Neural cell (in vitro differentiated cells): ENCODE measurements around the gene RFNG. TPM values are rescaled to one million over a fixed set of nuclear protein-coding genes. Genes with fewer than 3 reads are reported as not detected.
A peak's percentile ranks its signal among the peaks of the same experiment; 100 is the strongest.

Experiments
- H2AFZ ChIP-seq: fragments of 200-600, 300-800 bp; sonication (generic), shearing (Covaris generic); 2 replicates; pipeline ENCODE4 v1.6.0; 2014; ENCODE audit warnings: low read depth, mild to moderate bottlenecking, antibody characterized with exemption, low read length, moderate library complexity
- H3F3A ChIP-seq: fragments of 200-600 bp; shearing (Covaris generic); 2 replicates; pipeline ENCODE4 v1.6.1; 2016; ENCODE audit warnings: mild to moderate bottlenecking, moderate library complexity, mixed read lengths, antibody characterized with exemption, low read length; ENCODE audit not compliant: insufficient read depth, poor library complexity, severe bottlenecking
- H3K27ac ChIP-seq: fragments of 200-600, 300-800 bp; sonication (generic), shearing (Covaris generic); 2 replicates; pipeline ENCODE4 v1.5.1; 2014; ENCODE audit warnings: mild to moderate bottlenecking, low read length, moderate library complexity
- H3K27me3 ChIP-seq: fragments of 300-800, 200-600 bp; sonication (generic), shearing (Covaris generic); 2 replicates; pipeline ENCODE4 v1.6.0; 2014; ENCODE audit warnings: mild to moderate bottlenecking, low read depth, low read length, moderate library complexity; ENCODE audit not compliant: insufficient read depth
- H3K36me3 ChIP-seq: fragments of 300-800, 200-600 bp; sonication (generic), shearing (Covaris generic); 2 replicates; pipeline ENCODE4 v1.5.1; 2014; ENCODE audit warnings: mild to moderate bottlenecking, antibody characterized with exemption, low read length, moderate library complexity; ENCODE audit not compliant: insufficient read depth
- H3K4me2 ChIP-seq: fragments of 300-800, 200-600 bp; sonication (generic), shearing (Covaris generic); 2 replicates; pipeline ENCODE4 v1.6.0; 2014; ENCODE audit warnings: mild to moderate bottlenecking, low read length
- H3K4me3 ChIP-seq: fragments of 300-800, 200-600 bp; sonication (generic), shearing (Covaris generic); 2 replicates; pipeline ENCODE4 v1.5.1; 2014; ENCODE audit warnings: mild to moderate bottlenecking, low read length, moderate library complexity
- H3K79me2 ChIP-seq: fragments of 200-600 bp; shearing (Covaris generic); replicated peaks from 2 replicates; pipeline ENCODE4 v1.6.0; 2014; ENCODE audit warnings: mild to moderate bottlenecking, low read length, moderate library complexity; ENCODE audit not compliant: insufficient read depth
- H3K9ac ChIP-seq: fragments of 300-800, 200-600 bp; sonication (generic), shearing (Covaris generic); 2 replicates; pipeline ENCODE4 v1.6.1; 2016; ENCODE audit warnings: mild to moderate bottlenecking, low read length, mixed read lengths
- H3K9me2 ChIP-seq: fragments of 200-600 bp; shearing (Covaris generic); 2 replicates; pipeline ENCODE4 v1.6.1; 2016; ENCODE audit warnings: mild to moderate bottlenecking, low read length, mixed read lengths; ENCODE audit not compliant: insufficient read depth
- H3K9me3 ChIP-seq: fragments of 200-600, 300-800 bp; sonication (generic), shearing (Covaris generic); 2 replicates; pipeline ENCODE4 v1.6.1; 2016; ENCODE audit warnings: mild to moderate bottlenecking, mixed run types, low read length, moderate library complexity, mixed read lengths
- H4K20me1 ChIP-seq: fragments of 200-600 bp; shearing (Covaris generic); 2 replicates; pipeline ENCODE4 v1.6.1; 2016; ENCODE audit warnings: mild to moderate bottlenecking, mixed run types; ENCODE audit not compliant: insufficient read depth
- CTCF ChIP-seq: fragments of 450-650 bp; IDR thresholded peaks from 2 replicates; pipeline ENCODE4 v1.5.1; 2014; ENCODE audit warnings: antibody characterized with exemption, mild to moderate bottlenecking, moderate library complexity; ENCODE audit not compliant: poor library complexity, severe bottlenecking
- EP300 ChIP-seq: fragments of 450-650 bp; conservative IDR thresholded peaks from 2 replicates; pipeline ENCODE4 v1.6.1; 2014; ENCODE audit warnings: antibody characterized with exemption, mild to moderate bottlenecking, moderate library complexity; ENCODE audit not compliant: poor library complexity, severe bottlenecking
- EZH2 ChIP-seq: fragments of 200-600, 300-800 bp; shearing (Covaris generic), sonication (generic); IDR thresholded peaks from 2 replicates; pipeline ENCODE4 v1.6.1; 2014; ENCODE audit warnings: antibody characterized with exemption, low read length, borderline replicate concordance, mild to moderate bottlenecking; ENCODE audit not compliant: insufficient read depth, poor library complexity, severe bottlenecking
- MXI1 ChIP-seq: fragments of 450-650 bp; conservative IDR thresholded peaks from 2 replicates; pipeline ENCODE4 v1.6.1; 2014; ENCODE audit warnings: antibody characterized with exemption, mild to moderate bottlenecking; ENCODE audit not compliant: poor library complexity, severe bottlenecking
- POLR2AphosphoS5 ChIP-seq: IDR thresholded peaks from 2 replicates; pipeline ENCODE4 v1.6.1; 2012
- RAD21 ChIP-seq: fragments of 450-650 bp; conservative IDR thresholded peaks from 2 replicates; pipeline ENCODE4 v1.6.1; 2014; ENCODE audit warnings: antibody characterized with exemption, mild to moderate bottlenecking, moderate library complexity
- SMC3 ChIP-seq: fragments of 450-650 bp; conservative IDR thresholded peaks from 2 replicates; pipeline ENCODE4 v1.6.1; 2014; ENCODE audit warnings: antibody characterized with exemption, mild to moderate bottlenecking, moderate library complexity; ENCODE audit not compliant: poor library complexity
- TAF1 ChIP-seq: IDR thresholded peaks from 2 replicates; pipeline ENCODE4 v1.6.1; 2012; ENCODE audit warnings: low read depth
- polyA plus RNA-seq: library from polyadenylated mRNA; depleted of rRNA; stranded (reverse); fragments of >200 nt; gene quantifications from 2 replicates; pipeline ENCODE4 v1.2.3, GENCODE V29; 2014
- TF ChIP-seq, protein P1 (sequence below): IDR thresholded peaks from 2 replicates; pipeline ENCODE4 v1.6.1; 2012; ENCODE audit warnings: borderline replicate concordance

Gene RFNG
- polyA plus RNA-seq, 1 donor from 2014 or later, result 176 TPM

GRCh38 chr17:82029990-82030469 is 21.6 kb downstream of the RFNG start:
- Histone ChIP-seq H3K79me2 (no peaks in the 10 kb centered on the region), H3F3A (no peaks in the 10 kb centered on the region), H3K9me3 (no peaks in the 10 kb centered on the region), H3K4me3 (peak overlapping the region; percentile 68), H3K27ac (no peak overlapping the region), H4K20me1 (no peaks in the 10 kb centered on the region), H3K9ac (peak overlapping the region; percentile 60), H3K4me2 (no peak overlapping the region), H3K9me2 (no peaks in the 10 kb centered on the region), H3K36me3 (no peaks in the 10 kb centered on the region), H3K27me3 (no peaks in the 10 kb centered on the region), H2AFZ (no peak overlapping the region)
- TF ChIP-seq EP300 (no peak), SMC3 (no peak), POLR2AphosphoS5 (no peak), CTCF (no peak), EZH2 (no peak), MXI1 (no peak), RAD21 (no peak), TAF1 (no peak)
- TF ChIP-seq, protein P1, sequence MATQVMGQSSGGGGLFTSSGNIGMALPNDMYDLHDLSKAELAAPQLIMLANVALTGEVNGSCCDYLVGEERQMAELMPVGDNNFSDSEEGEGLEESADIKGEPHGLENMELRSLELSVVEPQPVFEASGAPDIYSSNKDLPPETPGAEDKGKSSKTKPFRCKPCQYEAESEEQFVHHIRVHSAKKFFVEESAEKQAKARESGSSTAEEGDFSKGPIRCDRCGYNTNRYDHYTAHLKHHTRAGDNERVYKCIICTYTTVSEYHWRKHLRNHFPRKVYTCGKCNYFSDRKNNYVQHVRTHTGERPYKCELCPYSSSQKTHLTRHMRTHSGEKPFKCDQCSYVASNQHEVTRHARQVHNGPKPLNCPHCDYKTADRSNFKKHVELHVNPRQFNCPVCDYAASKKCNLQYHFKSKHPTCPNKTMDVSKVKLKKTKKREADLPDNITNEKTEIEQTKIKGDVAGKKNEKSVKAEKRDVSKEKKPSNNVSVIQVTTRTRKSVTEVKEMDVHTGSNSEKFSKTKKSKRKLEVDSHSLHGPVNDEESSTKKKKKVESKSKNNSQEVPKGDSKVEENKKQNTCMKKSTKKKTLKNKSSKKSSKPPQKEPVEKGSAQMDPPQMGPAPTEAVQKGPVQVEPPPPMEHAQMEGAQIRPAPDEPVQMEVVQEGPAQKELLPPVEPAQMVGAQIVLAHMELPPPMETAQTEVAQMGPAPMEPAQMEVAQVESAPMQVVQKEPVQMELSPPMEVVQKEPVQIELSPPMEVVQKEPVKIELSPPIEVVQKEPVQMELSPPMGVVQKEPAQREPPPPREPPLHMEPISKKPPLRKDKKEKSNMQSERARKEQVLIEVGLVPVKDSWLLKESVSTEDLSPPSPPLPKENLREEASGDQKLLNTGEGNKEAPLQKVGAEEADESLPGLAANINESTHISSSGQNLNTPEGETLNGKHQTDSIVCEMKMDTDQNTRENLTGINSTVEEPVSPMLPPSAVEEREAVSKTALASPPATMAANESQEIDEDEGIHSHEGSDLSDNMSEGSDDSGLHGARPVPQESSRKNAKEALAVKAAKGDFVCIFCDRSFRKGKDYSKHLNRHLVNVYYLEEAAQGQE, result no peak

GRCh38 chr17:82029391-82029790 is 22.2 kb downstream of the RFNG start:
- Histone ChIP-seq H3K4me3 (no peak overlapping the region), H4K20me1 (no peaks in the 10 kb centered on the region), H3K4me2 (no peak overlapping the region), H3K9me2 (no peaks in the 10 kb centered on the region), H3F3A (no peaks in the 10 kb centered on the region), H3K79me2 (no peaks in the 10 kb centered on the region), H3K27ac (no peak overlapping the region), H3K27me3 (no peaks in the 10 kb centered on the region), H3K36me3 (no peaks in the 10 kb centered on the region), H2AFZ (no peak overlapping the region), H3K9me3 (no peaks in the 10 kb centered on the region), H3K9ac (no peak overlapping the region)
- TF ChIP-seq, protein P1, result no peak
- no peak for TF ChIP-seq POLR2AphosphoS5
- no peak for TF ChIP-seq TAF1
